NCI-H146 (cell line): ENCODE measurements around the gene LRP1.

Experiments
- DNase-seq: peaks from one replicate; lab custom pipeline; 2025; lab: John Stamatoyannopoulos, UW

LRP1 gene

GRCh38 chr12:57154804-57155434 is 26.6 kb downstream of the LRP1 start:
- DNase-seq, result no peak

DNA sequence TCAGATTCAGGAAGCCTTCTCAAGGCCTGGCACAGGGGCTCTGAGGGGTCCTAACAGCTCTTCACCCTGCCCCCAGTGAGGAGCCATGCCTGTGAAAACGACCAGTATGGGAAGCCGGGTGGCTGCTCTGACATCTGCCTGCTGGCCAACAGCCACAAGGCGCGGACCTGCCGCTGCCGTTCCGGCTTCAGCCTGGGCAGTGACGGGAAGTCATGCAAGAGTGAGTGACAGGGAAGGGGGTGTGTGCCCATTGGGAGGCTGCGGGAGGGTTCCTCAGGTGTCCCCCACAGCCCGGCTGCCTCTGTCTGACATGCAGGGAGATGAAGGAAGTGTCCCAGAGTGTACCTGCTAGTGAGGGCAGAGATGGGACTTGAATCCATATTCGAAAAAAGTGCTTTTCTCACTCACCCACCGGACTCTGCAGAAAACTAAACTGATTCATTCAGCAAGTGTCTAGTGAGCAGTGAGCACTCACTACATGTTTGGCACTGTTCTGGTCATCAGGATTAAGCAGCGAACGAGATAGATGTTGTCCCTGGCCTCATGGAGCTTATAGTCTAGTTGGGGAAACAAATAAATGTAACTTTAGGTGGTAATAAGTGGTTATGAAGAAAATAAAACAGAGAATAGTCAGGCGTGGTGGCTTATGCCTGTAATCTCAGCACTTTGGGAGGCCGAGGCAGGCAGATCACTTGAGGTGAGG is 28.6 kb downstream of the LRP1 start:
- no peak for DNase-seq

DNA sequence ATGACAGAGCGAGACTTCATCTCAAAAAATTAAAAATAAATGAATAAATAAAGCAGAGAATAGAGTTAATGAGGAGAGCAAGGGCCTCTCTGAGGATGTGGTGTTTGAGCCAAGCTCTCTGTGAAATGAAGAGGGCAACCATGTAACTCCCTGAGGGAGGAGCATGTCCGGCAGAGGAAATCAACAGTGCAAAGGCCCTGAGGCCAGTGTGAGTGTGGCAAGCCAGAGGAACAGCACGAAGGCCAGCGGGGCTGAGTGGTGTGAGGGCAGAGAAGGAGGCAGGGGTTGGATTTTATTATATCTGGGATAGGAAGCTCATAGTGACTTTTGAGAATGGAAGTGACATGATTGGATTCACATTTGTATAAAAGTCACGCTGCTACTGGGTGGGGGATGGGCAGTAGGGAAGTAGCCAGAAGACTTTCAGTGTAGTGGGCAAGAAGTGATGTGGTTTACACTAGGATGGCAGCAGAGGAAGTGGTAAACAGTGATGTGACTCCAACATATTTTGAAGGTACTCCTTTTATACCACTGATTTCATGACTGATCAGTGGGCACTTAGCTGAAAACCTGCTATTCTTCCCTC is 29.4 kb downstream of the LRP1 start:
- DNase-seq, result no peak

DNA sequence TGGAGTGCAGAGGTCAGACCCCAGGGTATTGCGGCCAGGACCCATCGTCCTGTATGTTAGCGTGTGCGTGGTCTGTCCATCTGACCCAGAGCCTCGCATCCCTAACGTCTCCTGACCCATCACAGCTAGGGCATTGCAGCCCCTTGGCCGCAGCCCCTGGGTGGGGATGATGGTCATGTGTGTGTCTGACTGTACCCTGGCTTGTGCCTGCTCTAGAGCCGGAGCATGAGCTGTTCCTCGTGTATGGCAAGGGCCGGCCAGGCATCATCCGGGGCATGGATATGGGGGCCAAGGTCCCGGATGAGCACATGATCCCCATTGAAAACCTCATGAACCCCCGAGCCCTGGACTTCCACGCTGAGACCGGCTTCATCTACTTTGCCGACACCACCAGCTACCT is 29.9 kb downstream of the LRP1 start:
- no peak for DNase-seq

DNA sequence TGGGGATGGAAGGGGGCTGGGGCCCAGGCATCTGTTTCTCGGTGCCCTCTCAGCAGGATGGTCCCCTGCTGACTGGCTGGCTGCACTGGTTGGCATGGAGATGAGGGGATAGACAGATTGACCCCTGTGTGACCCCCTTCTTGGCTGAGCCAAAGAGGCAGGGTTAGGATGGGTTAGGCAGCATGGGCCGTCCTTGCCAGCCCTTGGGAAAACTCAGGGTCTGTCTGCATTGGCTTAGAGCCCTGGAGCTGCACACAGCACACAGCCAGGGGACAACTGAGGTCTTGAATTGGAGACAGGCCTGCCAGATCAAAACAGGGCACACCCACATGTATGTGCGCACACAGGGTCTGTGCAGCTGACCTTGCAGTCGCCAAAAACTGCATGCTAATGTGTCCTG is 30.4 kb downstream of the LRP1 start:
- DNase-seq, result no peak

DNA sequence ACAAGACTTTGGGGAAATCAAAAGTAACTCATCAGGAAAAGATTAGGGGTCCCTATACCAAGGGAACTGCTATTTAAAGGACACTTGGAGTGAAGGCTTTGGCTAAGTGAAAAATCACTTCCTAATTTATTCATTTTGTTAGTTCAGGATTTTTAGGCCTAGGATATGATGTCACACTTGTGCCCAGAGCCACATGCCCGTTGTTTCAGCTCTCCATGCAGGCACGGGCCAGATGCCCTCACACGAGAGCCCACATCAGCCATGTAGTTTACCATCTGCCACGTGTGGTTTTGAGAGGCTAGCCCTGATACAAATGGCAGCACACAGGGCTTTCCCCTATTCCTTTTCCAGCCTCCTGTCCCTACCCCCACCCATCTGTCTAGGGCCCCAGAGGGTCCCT is 31.0 kb downstream of the LRP1 start:
- DNase-seq, result no peak

GRCh38 chr12:57160040-57160439 is 31.8 kb downstream of the LRP1 start:
- DNase-seq, result no peak

DNA sequence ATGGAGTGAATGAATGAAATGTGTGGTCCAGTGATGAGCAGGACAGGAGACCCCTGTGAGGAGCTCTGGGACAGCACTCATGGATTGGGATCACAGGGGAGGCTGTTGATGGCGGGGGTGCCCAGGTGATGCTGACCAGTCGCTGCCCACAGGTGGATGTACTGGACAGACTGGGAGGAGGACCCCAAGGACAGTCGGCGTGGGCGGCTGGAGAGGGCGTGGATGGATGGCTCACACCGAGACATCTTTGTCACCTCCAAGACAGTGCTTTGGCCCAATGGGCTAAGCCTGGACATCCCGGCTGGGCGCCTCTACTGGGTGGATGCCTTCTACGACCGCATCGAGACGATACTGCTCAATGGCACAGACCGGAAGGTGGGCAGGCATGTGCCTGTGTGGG is 32.5 kb downstream of the LRP1 start:
- no peak for DNase-seq

- no peak for DNase-seq
These were observed 33.2 kb downstream of the LRP1 start for GRCh38 chr12:57161491-57161890.

DNA sequence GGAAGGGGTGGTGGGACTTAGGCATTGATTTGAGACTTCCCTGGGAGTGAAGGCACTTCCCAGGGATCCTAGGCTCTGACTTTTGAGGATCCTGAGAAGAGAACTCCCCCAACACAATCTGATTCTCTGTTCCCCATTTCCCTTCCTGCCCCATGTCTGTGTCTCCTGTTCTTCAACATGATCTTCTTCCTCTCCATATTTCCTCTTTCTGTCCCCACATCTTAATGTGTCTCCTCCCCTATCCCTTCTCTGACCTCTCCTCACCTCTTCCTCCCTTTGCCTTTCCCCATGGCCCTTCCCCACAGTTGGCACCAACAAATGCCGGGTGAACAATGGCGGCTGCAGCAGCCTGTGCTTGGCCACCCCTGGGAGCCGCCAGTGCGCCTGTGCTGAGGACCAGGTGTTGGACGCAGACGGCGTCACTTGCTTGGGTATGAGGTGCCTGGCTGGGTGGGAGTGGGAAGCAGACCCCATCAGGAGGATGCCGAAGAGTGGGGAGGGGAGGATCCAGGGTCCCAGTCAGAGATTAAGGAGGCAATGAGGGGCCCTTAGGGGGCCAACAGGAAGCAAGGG is 34.4 kb downstream of the LRP1 start:
- DNase-seq, result no peak

DNA sequence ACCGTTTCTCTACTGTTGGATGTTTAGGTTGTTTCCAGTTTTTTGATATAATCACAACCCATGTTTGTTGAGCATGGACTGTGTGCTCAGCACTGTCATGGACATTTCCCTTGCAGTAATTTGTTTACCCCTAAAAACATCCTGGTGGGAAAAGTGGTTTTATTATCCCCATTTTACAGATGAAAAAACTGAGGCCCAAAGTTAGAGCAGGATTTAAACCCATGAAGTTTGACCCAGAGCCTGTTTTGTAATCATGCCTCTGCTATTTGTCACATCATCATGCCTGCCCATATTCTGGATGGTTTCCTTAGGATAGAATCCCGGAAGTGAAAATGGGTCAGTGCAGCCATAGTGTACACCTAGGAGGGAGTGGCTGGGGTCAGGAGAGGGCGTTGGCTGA is 36.2 kb downstream of the LRP1 start:
- DNase-seq, result no peak

DNA sequence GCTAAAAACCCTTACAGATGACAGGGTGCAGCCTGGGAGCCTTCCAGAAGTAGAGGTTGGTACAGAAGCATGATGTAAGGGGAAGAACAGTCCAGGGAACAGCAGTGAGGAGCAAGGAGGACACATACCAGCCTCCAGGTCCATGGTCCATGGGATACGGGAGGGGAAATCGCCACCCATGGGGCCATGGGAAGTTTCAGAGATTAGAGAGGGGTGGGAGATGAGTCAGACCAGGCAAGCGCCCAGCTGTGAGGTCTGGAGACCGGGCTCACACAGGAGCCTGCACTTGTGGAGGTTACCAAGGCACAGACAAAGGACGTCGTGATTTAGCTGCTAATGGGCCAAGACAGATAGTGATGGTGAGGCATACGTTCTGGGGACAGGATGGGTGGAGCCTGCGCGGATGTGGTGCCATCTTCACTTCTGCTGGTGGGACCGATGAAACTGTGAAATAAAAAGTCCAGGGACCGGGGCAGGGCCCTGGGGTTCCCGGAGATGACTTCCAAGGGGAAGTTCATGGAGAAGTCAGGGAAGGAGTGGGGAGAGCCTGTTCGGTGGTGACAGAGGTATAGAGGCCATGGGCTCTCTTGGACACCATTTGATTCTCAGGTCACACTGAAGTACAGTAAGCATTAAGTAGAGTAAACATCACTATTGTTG is 36.8 kb downstream of the LRP1 start:
- no peak for DNase-seq

DNA sequence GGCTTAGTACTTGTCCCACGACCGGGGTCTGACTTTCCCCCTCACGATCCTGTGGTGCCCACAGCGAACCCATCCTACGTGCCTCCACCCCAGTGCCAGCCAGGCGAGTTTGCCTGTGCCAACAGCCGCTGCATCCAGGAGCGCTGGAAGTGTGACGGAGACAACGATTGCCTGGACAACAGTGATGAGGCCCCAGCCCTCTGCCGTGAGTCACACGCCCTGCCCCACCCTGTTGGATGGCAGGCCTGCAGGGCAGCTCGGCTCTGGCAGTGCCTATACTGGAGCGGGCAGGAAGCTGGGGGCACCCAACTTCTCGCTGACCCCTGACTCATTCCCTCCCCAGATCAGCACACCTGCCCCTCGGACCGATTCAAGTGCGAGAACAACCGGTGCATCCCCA is 37.5 kb downstream of the LRP1 start:
- no peak for DNase-seq

- DNase-seq, result no peak
These were observed 38.7 kb downstream of the LRP1 start for GRCh38 chr12:57166971-57167371.

DNA sequence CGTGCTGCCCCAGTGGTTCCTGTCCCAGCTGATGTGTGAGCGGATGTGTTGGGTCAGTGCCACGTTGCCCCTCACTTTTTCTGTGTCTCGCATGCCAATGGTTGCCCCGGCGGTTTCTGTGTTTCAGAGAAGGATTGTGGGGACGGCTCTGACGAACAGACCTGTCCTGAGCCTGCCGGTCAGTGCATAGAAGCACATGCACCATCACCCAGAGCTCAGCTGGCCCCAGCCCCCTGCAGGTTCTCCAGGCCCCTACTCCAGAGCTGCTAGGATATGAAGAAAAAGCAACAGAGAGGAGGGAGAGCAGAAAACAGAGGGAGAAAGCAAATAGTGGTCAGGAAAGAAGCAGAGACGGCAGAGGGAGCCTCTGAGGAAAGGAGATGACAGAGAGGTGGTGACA is 39.8 kb downstream of the LRP1 start:
- DNase-seq, result no peak

DNA sequence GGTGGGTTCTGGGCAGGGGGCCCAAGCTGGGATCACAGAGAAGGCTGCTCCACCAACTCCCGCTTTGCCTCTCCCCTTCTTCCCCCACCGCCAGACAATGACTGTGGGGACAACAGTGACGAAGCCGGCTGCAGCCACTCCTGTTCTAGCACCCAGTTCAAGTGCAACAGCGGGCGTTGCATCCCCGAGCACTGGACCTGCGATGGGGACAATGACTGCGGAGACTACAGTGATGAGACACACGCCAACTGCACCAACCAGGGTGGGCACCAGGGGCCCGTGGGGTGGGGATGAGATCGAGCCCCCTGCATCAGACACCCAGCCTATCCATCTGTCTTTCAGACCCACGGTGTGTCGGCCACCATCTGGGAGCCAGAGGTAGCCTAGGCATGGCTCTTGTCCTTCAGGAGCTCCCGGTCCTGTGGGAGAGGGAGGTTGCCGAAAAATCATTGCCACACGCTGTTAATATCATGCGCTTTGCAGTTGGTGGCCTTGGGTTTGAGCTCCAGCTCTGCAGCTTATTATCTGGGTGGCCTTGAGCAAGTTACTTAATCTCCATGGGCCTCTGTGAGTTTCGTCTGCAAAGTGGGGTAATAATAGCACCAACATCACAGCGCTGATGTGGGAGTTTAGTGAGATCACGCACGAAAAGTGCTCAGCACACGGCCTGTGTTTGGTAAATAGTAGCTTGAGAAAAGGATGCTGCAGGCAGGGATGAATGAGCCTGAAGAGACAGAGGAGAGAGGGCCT is 40.9 kb downstream of the LRP1 start:
- no peak for DNase-seq

DNA sequence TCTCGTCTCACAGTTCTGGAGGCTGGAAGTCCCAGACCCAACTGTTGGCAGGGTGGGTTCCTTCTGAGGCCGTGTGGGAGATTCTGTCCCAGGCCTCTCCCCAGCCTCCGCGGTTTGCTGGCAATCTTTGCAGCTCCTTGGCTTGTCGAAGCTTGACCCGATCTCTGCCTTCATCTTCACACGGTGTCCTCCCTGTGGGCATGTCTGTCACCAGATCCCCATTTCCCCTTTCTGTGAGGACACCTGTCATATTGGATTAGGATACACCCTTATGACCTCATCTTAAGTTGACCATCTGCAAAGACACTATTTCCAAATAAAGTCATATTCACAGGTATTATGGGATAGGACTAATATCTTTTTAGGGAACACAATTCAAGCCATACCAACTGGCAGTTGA is 41.7 kb downstream of the LRP1 start:
- no peak for DNase-seq

DNA sequence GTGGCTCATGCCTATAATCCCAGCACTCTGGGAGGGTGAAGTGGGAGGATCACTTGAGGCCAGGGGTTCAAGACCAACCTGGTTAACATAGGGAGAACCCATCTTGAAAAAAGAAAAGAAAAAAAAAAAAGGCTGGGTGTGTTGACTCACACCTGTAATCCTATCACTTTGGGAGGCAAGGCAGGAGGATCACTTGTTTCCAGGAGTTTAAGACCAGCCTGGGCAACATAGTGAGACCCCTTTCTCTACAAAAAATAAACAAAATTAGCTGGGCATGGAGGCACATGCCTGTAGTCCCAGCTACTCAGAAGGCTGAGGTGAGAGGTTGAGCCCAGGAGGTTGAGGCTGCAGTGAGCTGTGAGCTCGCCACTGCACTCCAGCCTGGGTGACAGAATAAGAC is 42.1 kb downstream of the LRP1 start:
- DNase-seq, result no peak

DNA sequence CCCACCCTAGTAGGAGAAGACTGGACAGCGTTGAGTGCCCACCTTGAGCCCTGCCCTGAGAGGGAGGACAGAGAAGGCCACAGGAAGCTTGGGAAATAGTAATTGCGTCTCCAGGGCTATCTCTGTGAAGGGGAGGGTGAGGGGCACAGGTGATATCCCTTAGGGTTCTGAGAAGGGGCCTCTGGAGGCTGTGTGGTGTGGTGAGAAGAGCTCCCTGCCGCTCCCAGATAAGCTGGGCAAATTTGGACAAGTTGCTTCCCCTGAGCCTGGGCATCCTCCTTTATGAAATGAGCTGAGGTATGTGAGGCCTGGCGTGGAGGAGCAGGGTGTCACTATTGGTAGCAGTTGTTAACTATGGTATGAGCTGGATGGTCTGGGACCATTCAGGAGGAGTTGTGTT is 42.6 kb downstream of the LRP1 start:
- DNase-seq, result no peak

DNA sequence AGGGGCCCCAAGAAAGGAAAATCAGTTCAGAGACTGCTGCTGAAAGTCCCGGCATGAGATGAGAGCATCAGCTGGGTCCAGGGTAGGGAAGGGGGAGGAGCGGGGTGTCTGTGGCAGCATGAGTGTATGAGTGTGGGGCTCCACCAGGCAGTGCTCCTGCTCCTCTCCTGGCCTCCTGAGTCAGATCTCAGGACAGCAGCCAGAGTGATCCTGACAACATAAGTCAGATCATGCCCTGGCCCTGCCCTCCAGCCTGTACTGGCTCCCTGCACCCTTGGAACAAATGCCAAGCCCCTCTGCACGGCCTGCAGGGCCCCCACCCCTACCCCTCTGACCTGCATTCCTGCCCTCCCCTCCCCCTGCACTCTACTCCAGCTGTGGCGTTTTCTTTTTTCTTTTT is 43.4 kb downstream of the LRP1 start:
- DNase-seq, result no peak

DNA sequence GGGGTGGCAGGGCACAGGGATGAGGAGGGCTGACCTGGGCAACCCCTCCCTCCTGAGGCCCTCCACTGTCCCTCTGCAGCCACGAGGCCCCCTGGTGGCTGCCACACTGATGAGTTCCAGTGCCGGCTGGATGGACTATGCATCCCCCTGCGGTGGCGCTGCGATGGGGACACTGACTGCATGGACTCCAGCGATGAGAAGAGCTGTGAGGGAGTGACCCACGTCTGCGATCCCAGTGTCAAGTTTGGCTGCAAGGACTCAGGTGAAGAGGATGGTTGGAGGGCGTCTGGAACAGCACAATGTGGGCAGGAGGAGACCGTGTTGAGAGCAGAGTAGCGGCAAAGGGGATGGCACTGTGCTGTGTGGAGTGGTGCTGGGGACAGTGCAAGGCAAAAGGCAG is 44.8 kb downstream of the LRP1 start:
- no peak for DNase-seq

DNA sequence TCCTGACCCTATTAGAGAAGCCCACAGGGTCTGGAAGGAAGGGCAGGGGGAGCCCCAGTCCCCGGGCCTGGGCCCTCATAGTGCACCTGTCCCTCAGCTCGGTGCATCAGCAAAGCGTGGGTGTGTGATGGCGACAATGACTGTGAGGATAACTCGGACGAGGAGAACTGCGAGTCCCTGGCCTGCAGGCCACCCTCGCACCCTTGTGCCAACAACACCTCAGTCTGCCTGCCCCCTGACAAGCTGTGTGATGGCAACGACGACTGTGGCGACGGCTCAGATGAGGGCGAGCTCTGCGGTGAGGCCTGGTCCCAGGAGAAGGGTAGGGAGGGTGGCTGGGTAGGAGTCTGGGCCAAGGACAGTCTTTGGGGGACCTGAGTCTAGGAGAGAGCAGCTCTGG is 45.4 kb downstream of the LRP1 start:
- no peak for DNase-seq
